Progenitor cell of endocrine pancreas (in vitro differentiated cells): ENCODE results near the gene KIAA0232. TPM values are rescaled to one million over a fixed set of nuclear protein-coding genes. Genes with fewer than 3 reads are reported as not detected.
A peak's percentile ranks its signal among the peaks of the same experiment; 100 is the strongest.

Source experiments
- DNase-seq: peaks from one replicate; pipeline ENCODE4 v3.0.0; 2021; ENCODE audit warnings: low spot score; ENCODE audit not compliant: unreplicated experiment
- H3K27ac Mint-ChIP-seq: 2 replicates; pipeline ENCODE4 v1.8.0; 2021; ENCODE audit warnings: mild to moderate bottlenecking, moderate library complexity, mixed read lengths
- H3K27me3 Mint-ChIP-seq: 2 replicates; pipeline ENCODE4 v1.8.0; 2021; ENCODE audit warnings: mixed read lengths
- H3K36me3 Mint-ChIP-seq: 2 replicates; pipeline ENCODE4 v1.8.0; 2022; ENCODE audit warnings: mixed read lengths; ENCODE audit not compliant: insufficient read depth
- H3K4me1 Mint-ChIP-seq: 2 replicates; pipeline ENCODE4 v1.8.0; 2021; ENCODE audit warnings: low read depth, mixed read lengths
- H3K4me3 Mint-ChIP-seq: 2 replicates; pipeline ENCODE4 v1.8.0; 2021; ENCODE audit warnings: low read depth, mild to moderate bottlenecking, moderate library complexity, mixed read lengths
- H3K9me3 Mint-ChIP-seq: 2 replicates; pipeline ENCODE4 v1.8.0; 2021; ENCODE audit warnings: low read depth, mixed read lengths
- CTCF ChIP-seq: fragments of 200-600 bp; sonication (generic); IDR thresholded peaks from one replicate; pipeline ENCODE4 v1.5.0; 2021; ENCODE audit warnings: antibody characterized with exemption, mild to moderate bottlenecking; ENCODE audit not compliant: unreplicated experiment
- total RNA-seq: library from RNA; stranded (reverse); gene quantifications from 2 replicates; pipeline ENCODE4 v1.2.1, GENCODE V29; 2021

The KIAA0232 gene
- total RNA-seq, 1 donor from 2014 or later, result 52.8 TPM

- no peak overlapping the region for H3K4me3 Mint-ChIP-seq
These were observed 85.9 kb downstream of the KIAA0232 start for GRCh38 chr4:6868386-6868785.

GRCh38 chr4:6869944-6870343 is 87.4 kb downstream of the KIAA0232 start:
- peaks cover 15% of the 10 kb centered on the region for H3K36me3 Mint-ChIP-seq
- H3K4me3 Mint-ChIP-seq, result no peak overlapping the region
- H3K9me3 Mint-ChIP-seq, result no peaks in the 10 kb centered on the region
- DNase-seq, result no peak
- no peak overlapping the region for H3K27ac Mint-ChIP-seq
- H3K27me3 Mint-ChIP-seq, result no peaks in the 10 kb centered on the region
- no peaks in the 10 kb centered on the region for H3K4me1 Mint-ChIP-seq
- no peak for TF ChIP-seq CTCF

More at GRCh38 chr4:6868386-6868785, 85.9 kb downstream of the KIAA0232 start:
- Mint-ChIP-seq H3K36me3 (peaks cover 22% of the 10 kb centered on the region), H3K4me1 (no peaks in the 10 kb centered on the region), H3K27ac (peak overlapping the region; percentile 9), H3K9me3 (no peaks in the 10 kb centered on the region), H3K27me3 (no peaks in the 10 kb centered on the region)
- DNase-seq, result no peak
- TF ChIP-seq CTCF, result no peak

GRCh38 chr4:6873291-6873690 is 90.8 kb downstream of the KIAA0232 start:
- no peak for TF ChIP-seq CTCF
- Mint-ChIP-seq H3K27me3 (no peaks in the 10 kb centered on the region), H3K9me3 (no peaks in the 10 kb centered on the region), H3K4me1 (no peaks in the 10 kb centered on the region), H3K36me3 (peaks cover 22% of the 10 kb centered on the region), H3K27ac (no peak overlapping the region), H3K4me3 (no peak overlapping the region)
- no peak for DNase-seq

GRCh38 chr4:6873792-6874461 is 91.4 kb downstream of the KIAA0232 start:
- no peaks in the 10 kb centered on the region for H3K4me1 Mint-ChIP-seq
- H3K9me3 Mint-ChIP-seq, result no peaks in the 10 kb centered on the region
- peaks cover 24% of the 10 kb centered on the region for H3K36me3 Mint-ChIP-seq
- TF ChIP-seq CTCF, result peak; percentile 77
- peak; percentile 56 for DNase-seq
- no peaks in the 10 kb centered on the region for H3K27me3 Mint-ChIP-seq
- H3K4me3 Mint-ChIP-seq, result no peak overlapping the region
- H3K27ac Mint-ChIP-seq, result peak overlapping the region; percentile 20

GRCh38 chr4:6874981-6875380 is 92.5 kb downstream of the KIAA0232 start:
- no peak for DNase-seq
- no peaks in the 10 kb centered on the region for H3K4me1 Mint-ChIP-seq
- no peaks in the 10 kb centered on the region for H3K9me3 Mint-ChIP-seq
- no peak for TF ChIP-seq CTCF
- H3K27me3 Mint-ChIP-seq, result no peaks in the 10 kb centered on the region
- no peak overlapping the region for H3K27ac Mint-ChIP-seq
- peaks cover 26% of the 10 kb centered on the region for H3K36me3 Mint-ChIP-seq
- no peak overlapping the region for H3K4me3 Mint-ChIP-seq
